MCF 10A (cell line): ENCODE results near the gene ZNF750. TPM values are rescaled to one million over a fixed set of nuclear protein-coding genes. Genes with fewer than 3 reads are reported as not detected.
A peak's percentile ranks its signal among the peaks of the same experiment; 100 is the strongest.

Source experiments
- BruUV-seq: library from RNA; stranded (reverse); fragments of 400-500 nt; replicated peaks from 2 replicates; lab custom pipeline; 2021; lab: Mats Ljungman, UMichigan
- CTCF ChIA-PET: fragments of 300-600 bp; sonication (Branson Sonifier 250); formaldehyde crosslinking; extraction: SDS; loops from one replicate; lab custom pipeline; 2021; ENCODE audit warnings: antibody characterized with exemption, inconsistent platforms; lab: Yijun Ruan, JAX
- POLR2A ChIA-PET: fragments of 300-600, 350-650 bp; sonication (Branson Sonifier 250); formaldehyde crosslinking; extraction: SDS; loops from one replicate; lab custom pipeline; 2020; ENCODE audit warnings: antibody characterized with exemption, inconsistent platforms; lab: Yijun Ruan, JAX
- DNase-seq: peaks from one replicate; pipeline ENCODE4 v3.0.0-alpha.2; 2018; ENCODE audit not compliant: unreplicated experiment
- H3K27ac Mint-ChIP-seq: one replicate; pipeline ENCODE4 v1.8.0; 2022; ENCODE audit warnings: mild to moderate bottlenecking, low read depth, mixed read lengths; ENCODE audit not compliant: unreplicated experiment
- H3K27me3 Mint-ChIP-seq: one replicate; pipeline ENCODE4 v1.8.0; 2022; ENCODE audit warnings: mixed read lengths; ENCODE audit not compliant: insufficient read depth, unreplicated experiment
- H3K36me3 Mint-ChIP-seq: one replicate; pipeline ENCODE4 v1.8.0; 2022; ENCODE audit warnings: mild to moderate bottlenecking, moderate library complexity, mixed read lengths; ENCODE audit not compliant: insufficient read depth, unreplicated experiment
- H3K4me1 Mint-ChIP-seq: one replicate; pipeline ENCODE4 v1.8.0; 2022; ENCODE audit warnings: mixed read lengths; ENCODE audit not compliant: insufficient read depth, unreplicated experiment
- H3K4me3 Mint-ChIP-seq: one replicate; pipeline ENCODE4 v1.8.0; 2022; ENCODE audit warnings: mild to moderate bottlenecking, moderate library complexity, mixed read lengths; ENCODE audit not compliant: unreplicated experiment
- H3K9me3 Mint-ChIP-seq: one replicate; pipeline ENCODE4 v1.8.0; 2022; ENCODE audit warnings: mixed read lengths; ENCODE audit not compliant: unreplicated experiment
- intact Hi-C: fragments of 100-400 bp; cut with micrococcal nuclease; formaldehyde crosslinking; loops from 2 replicates; pipeline ENCODE4 v1.14.1; 2022
- total RNA-seq: library from RNA; stranded (reverse); gene quantifications from 2 replicates; pipeline ENCODE4 v1.2.3, GENCODE V29; 2022
- TF ChIP-seq, protein P1 (sequence below): fragments of 200-600 bp; IDR thresholded peaks from one replicate; pipeline ENCODE4 v1.8.0; 2022; ENCODE audit warnings: antibody characterized with exemption, mild to moderate bottlenecking; ENCODE audit not compliant: unreplicated experiment

ZNF750 gene
- total RNA-seq, 1 experiment from 2014 or later = 0.14 TPM

DNA sequence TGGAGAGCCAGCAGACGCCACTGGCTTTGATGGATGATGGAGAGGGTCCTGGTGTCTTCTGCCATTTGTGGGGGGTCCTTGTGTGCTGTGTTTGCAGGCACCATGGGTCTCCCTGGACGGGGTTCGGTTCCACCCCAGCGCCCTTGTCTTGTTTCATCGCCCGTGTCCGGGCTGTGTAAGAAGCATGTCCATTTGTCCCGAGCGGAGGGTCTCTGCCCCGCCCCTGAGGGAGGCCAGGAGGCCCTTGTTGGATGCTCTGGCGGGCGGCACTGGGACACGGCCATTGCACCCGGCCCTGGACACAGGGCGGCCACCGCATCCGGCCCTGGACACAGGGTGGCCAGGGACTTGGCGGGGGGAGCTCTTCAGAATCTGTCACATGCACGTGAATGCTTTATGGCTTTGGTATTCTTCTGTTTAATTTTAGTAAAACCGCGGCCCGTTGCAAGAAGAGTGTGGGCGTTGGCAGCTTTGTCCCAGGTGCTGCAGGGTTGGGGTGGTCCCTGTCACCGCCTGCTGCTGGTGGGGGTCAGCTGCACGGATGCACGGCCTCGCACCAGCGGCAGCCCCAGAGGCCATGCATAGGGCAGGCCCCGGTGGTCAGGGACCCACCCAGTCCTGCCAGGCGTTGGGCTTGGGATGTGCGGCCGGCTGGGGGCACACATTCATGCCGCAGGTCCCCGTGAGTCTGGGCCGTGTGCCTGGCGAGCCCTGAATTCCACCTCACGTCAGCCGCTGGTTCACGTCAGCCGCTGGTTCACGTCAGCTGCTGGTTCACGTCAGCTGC, 21.0 kb upstream of the ZNF750 start:
- BruUV-seq = no TSS peak
- TF ChIP-seq, protein P1, sequence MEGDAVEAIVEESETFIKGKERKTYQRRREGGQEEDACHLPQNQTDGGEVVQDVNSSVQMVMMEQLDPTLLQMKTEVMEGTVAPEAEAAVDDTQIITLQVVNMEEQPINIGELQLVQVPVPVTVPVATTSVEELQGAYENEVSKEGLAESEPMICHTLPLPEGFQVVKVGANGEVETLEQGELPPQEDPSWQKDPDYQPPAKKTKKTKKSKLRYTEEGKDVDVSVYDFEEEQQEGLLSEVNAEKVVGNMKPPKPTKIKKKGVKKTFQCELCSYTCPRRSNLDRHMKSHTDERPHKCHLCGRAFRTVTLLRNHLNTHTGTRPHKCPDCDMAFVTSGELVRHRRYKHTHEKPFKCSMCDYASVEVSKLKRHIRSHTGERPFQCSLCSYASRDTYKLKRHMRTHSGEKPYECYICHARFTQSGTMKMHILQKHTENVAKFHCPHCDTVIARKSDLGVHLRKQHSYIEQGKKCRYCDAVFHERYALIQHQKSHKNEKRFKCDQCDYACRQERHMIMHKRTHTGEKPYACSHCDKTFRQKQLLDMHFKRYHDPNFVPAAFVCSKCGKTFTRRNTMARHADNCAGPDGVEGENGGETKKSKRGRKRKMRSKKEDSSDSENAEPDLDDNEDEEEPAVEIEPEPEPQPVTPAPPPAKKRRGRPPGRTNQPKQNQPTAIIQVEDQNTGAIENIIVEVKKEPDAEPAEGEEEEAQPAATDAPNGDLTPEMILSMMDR = no peak
- CTCF ChIA-PET = interaction anchor here (0.6 to 0.9 kb wide), 3 partner anchors 12 to 86 kb away, joined by 3 read pairs; no protein-coding TSS in a partner anchor
- DNase-seq = no peak
- Mint-ChIP-seq H3K27ac (no peak overlapping the region), H3K4me3 (no peak overlapping the region), H3K4me1 (peaks cover 21% of the 10 kb centered on the region), H3K36me3 (no peaks in the 10 kb centered on the region), H3K27me3 (no peaks in the 10 kb centered on the region), H3K9me3 (no peaks in the 10 kb centered on the region)
- POLR2A ChIA-PET = interaction anchor here (3.3 kb wide), 1 partner anchor 14 kb away, joined by 13 read pairs; no protein-coding TSS in a partner anchor
- intact Hi-C loops = no loop called here

DNA sequence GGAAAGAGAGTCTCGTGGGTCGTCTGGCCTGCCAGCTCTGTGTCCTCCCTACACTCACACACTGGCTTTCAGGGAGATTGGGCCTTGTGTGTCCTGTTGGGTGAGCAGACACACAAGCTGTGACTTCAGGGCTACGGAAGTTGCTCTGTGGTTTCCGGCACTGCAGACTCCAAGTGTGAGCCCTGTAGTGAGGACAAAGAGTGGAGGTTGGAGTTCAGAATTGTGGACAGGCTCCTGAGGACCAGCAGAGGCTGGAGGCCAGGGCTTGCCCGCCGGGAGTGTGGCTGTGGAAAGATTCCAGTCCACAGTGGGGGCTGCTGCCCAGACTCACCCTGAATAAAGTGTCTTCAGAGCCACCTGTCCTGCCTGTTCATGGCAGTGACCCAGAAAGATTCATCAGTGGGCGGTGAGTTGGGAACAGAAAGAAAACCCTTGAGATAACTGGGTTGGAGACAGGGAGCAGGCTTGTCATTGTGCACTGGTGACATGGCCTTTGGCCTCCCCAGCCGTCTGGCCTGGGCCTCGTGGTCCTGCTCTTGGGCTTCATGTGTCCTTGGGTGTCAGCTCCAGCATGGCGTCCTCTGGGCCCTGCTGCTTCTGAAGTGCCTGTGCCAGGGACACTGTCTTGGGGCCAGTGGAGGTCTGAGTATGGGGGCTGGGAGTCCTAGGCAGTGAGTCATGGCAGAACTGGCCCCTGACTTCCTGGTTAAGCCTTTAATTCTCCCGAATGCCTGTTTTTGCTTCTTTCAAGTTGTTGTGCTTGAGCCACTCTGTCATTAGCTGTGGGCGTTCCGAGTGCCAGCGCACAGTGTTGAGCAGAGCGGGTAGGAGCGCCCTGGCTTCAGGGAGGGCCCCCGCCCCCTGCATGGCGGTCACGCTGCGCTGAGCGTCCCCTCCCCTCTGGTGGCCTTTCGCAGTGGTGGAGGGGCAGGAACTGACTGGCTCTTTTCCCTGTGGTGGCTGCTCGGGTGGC, 19.9 kb upstream of the ZNF750 start:
- CTCF ChIA-PET = interaction anchor here (0.6 kb wide), 1 partner anchor 13 kb away, joined by 3 read pairs; no protein-coding TSS in a partner anchor
- Mint-ChIP-seq H3K4me1 (peaks cover 21% of the 10 kb centered on the region), H3K9me3 (no peaks in the 10 kb centered on the region), H3K27me3 (no peaks in the 10 kb centered on the region), H3K36me3 (no peaks in the 10 kb centered on the region), H3K4me3 (no peak overlapping the region), H3K27ac (peak overlapping the region; percentile 23)
- TF ChIP-seq, protein P1 = no peak
- no peak for DNase-seq
- no TSS peak for BruUV-seq
- POLR2A ChIA-PET = interaction anchor here (3.3 kb wide), 1 partner anchor 16 kb away, joined by 13 read pairs; no protein-coding TSS in a partner anchor
- intact Hi-C loops = no loop called here

DNA sequence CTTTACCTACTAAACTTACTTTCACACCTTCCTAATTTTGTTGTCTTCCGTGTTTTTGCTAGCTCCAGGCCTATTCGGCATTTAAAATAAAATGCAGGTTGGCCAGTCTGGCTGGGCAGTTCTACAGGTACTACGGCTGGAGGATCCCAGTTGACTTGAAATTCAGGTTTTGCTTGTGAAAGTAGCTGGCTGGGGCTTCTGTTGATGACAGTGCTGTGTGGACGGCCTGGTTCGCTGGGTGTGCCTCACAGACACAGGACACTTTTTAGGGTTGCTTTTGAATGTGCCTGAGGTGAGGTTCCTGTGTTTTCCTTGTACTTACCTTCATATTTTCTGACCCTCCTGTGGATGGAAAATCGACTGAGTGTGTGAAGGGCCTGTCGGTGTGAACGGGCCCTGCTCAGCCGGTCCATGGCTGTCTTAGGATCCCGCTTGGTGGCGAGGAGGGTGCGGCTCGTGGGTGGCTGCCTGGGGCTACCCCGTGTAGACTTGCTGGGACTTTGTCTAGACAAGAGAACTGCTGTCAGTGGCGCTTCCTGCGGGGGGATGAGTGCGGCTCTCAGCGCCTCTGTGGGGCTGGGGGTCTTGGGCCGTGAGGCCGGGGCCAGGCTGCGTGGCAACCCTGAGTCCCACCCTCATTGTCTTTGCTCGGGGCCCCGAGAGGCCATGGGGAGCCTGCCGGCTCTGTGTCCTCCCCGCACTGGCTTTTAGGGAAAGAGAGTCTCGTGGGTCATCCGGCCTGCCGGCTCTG, 18.7 kb upstream of the ZNF750 start:
- peak overlapping the region; percentile 23 for H3K27ac Mint-ChIP-seq
- H3K36me3 Mint-ChIP-seq = no peaks in the 10 kb centered on the region
- POLR2A ChIA-PET = interaction anchor here (1.4 to 3.3 kb wide), 3 partner anchors 17 to 22 kb away, joined by 4 to 16 read pairs (median 13); no protein-coding TSS in a partner anchor
- peaks cover 16% of the 10 kb centered on the region for H3K4me1 Mint-ChIP-seq
- no peaks in the 10 kb centered on the region for H3K27me3 Mint-ChIP-seq
- intact Hi-C loops = no loop called here
- no peak overlapping the region for H3K4me3 Mint-ChIP-seq
- H3K9me3 Mint-ChIP-seq = no peaks in the 10 kb centered on the region
- no peak for DNase-seq
- CTCF ChIA-PET = no interaction called here
- BruUV-seq = no TSS peak
- TF ChIP-seq, protein P1 = no peak
